Activated CD8-positive, alpha-beta memory T cell treated with anti-CD3 and anti-CD28 coated beads for 1 hour (primary cell): ENCODE results near the gene GIPR.
A peak's percentile ranks its signal among the peaks of the same experiment; 100 is the strongest.
"Not testable (repeated sequence)": the region's sequence is repeated elsewhere in the genome, so short reads cannot be mapped to it uniquely, and the experiment has no call there.

Experiments
- DNase-seq, 2 donors: peaks; one replicate each; pipeline ENCODE4 v3.0.0-alpha.2; 2020; ENCODE audit warnings: low read depth in 1 of 2; ENCODE audit errors: extremely low read depth in 1 of 2

Gene GIPR

DNA sequence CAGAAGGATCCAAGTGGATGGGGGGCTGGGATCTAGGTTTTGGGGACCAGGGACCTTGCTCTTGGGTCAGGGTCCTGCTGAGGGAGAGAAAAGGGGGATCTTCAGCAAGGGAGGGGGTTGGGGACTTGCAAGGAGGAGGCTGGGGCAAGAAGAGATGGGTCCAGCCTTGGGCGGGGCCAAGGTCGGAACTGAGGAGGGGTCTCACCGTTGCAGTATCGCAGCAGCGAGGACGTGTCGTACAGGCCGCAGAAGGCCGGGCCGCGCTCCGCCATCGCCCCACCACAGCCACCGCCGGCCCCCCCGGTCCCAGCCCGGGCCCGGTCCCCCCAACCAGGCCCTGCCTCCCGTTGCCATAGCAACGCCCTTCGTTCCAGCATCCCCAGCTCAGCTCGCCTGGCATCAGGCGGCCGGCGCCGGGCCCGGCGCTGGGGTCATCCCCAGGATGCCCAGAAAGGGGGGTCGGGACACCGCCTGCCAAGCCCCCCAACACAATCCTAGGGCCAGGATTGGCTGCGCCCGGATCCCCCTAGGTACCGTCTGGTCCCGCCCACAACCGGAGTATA lies 22.9 kb upstream of the GIPR start:
- no peak for DNase-seq

DNA sequence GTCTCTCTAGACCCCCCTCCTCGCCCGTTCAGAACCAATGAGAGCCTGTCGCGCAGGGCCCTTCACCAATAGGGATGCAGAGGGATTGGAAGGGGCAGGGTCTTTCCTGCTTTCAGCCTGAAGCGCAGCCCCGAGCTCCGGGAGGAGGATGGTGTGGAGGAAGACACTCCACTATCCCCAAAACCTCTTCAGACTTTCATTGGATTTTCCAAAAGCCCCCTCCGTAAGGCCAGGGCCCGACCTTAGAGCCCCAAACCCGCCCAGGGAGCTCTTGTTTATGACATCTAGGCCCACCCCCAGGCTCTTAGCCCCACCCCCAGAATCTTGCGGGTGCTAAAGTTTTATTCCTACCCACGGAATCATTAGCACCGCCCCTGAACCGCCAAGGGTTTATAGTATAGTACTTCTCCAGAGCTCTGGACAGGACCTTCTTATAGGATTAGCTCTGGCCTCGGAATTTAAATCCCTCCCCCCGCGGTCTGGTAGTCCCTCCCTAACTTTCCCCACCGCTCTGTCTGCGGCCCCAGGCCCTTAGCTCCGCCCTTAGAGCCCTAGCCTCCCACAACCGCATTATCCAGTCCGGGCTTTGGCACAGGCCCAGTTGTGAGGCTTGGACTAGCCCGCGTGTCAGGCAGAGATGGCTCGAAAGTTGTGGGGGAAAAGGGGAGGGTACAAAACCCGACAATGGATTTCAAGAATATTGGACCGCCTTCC lies 22.2 kb upstream of the GIPR start:
- peak in 1 of 2 donors; percentile 52 for DNase-seq

DNA sequence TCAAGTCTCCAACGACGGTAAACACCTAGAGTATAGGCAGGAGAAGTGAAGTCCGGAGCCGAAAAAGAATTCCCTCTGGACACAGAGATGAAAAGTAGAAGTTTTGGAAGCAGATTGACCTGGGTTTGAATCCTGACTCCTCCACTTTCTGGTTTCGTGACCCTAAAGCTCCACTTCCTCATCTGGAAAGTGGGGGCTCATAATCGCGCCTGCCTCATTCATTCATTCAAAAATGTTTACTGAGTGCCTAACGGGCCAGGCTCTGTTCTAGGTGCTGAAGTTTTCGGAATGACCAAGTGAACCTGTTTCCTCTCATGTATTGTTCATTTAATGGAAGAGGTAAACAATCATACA lies 21.7 kb upstream of the GIPR start:
- no peak for DNase-seq

DNA sequence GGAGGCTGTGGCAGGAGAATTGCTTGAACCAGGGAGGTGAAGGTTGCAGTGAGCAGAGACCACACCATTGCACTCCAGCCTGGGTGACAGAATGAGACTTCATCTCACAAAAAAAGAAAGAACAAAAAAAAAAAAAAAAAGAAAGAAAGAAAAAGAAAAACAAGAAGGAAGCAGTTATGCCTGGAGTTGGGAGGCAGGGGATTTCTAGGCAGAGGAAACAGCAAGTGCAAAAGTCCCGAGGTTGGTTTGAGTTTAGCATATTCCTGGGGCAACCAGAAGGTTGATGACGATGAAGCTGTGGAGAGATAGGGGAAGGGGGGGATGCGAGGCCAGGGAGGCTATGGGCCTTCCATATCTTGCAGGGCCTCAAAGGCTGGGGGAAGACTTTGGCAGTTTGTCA lies 17.3 kb upstream of the GIPR start:
- no peak for DNase-seq

DNA sequence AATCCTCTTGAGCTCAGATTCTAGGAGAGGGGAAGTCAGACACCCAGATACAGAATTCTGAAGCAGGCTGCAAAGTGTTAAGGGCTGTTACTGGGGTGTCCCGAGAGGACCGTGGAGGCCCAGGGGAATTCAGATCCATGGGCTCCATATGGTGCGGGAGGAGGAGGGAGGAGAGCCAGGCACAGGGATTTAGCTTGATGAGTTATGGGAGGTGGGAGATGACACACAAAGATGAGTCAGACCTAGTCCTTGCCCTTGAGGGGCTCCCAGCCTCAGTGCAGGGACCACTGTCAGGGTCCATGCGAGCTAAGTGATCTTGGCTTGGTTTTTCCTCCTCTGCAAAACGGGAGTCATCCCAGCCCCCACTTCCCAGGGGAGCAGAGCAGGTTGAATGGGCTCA lies 14.4 kb upstream of the GIPR start:
- DNase-seq, result no peak

DNA sequence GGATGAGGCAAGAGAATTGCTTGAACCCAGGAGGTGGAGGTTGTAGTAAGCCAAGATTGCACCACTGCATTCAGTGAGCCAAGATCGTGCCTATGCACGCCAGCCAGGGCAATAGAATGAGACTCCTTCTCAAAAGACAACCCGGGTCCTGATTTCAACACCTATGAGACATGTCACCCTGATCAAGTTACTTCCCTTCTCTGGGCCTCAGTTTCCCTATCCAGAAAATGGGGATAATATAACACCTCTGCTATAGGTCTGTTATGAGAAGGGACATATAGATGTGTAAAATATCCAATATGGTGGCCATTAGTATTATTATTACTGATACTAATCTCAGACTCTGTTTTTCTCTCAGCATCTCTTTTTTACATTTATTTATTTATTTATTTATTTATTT lies 12.9 kb upstream of the GIPR start:
- DNase-seq, result no peak

DNA sequence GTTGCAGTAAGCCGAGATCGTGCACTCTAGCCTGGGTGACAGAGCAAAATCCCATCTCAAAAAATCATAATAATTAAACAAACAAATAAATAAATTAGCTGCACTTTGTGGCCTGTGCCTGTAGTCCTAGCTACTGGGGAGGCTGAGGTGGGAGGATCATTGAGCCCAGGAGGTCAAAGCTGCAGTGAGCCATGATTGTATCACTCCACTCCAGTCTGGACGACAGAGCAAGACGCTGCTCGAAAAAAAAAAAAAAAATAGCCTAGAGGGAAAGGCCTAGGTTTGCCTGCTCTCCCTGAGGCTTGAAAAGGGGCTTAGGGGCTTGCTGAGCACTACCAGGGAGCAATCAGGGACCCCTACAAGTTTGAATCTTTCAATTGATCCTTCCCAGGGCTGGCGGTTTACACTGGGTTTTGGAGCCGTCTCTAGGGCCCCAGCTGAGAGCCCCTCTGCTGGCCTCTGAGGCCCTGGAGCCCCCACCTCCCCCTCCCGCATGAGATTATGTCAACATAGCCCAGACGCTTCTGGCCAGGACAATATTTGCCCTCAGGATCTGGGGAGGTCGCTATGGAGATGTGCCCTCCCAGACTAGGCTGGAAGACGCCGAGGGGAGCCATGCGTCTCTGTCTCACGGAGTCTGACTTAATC lies 10.4 kb upstream of the GIPR start:
- no peak for DNase-seq

DNA sequence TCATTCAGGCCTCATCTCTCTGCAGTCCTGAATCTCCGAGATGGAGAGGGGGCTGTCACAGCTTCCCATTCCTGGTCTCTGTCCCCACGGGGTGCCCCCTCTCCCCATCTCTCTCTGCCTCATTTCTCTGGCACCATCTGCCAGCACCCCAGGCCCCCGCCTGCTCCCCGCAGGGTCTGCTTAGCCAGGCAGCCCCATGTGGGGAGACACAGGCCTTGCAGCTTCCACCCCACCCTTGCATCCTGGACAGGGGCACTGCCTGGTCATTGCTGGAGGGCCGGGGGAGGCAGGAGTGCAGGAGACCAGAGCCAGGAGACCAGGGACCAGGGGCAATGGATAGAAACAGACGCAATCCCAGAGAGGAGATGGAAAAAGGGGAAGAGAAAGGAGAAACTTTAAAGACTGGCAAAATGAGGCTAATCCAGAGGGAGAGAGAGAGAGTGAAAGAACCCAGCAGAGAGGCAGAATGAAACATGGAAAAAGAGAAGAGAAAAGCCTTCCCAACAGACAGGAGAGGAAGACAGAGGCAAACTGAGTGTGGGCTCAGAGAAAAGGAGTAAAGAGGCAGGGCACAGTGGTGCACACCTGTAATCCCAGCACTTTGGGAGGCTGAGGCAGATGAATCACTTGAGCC lies 8.8 kb upstream of the GIPR start:
- DNase-seq, result no peak

DNA sequence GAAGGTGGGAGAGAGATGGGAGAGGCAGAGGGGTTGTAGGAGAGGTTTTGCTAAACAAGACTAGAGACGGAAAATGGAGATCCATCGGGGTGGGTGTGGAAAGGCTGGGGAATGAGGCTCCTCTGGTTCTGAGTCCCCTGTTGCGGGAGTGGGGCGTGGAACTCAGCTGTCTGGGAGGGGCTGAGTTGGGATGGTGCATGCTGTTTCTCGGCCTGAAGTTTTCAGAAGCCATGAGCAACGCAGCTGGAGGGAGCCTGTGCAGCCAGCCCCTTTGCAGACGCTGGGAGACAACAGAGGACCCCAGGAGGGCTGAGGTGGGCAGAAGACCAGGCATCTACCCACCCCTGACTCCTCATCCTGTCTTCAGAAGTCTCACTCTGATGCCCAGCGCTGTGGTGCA lies 7.4 kb upstream of the GIPR start:
- DNase-seq, result no peak

DNA sequence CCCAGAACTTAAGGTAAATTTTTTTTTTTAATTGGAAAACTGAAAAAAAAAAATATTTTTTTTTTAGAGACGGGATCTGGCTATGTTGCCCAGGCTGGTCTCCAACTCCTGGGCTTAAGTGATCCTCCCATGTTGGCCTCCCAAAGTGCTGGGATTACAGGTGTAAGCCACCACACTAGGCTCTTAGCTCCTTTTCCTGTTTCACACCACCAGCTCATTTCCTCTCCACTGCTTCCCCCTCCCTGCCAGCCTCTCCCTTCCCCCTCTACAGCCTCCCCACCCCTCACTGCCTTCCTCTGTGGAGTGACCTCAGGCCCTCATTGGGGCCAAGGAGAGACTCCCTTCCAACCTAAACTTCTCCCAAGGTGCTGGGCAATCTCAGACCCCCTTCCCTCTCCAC lies 4.2 kb upstream of the GIPR start:
- no peak for DNase-seq

DNA sequence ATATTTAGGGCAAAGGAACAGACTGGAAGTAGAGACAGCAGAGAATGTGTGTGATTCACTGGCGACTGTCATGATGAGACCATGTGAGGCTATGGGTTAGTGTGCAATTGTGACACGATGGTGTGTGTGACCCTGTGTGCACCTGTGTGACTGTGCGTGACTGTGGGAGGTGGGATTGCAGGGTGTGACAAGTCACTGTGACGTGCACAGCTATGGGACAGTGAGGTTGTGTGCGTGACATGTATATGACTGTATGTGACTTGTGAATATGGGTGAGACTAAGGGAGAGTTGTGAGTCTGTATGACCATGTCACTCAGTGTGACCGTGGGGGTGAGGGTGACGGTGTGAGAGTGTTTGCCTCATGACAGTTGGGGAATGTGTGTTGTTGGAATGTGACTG lies 3.4 kb upstream of the GIPR start:
- no peak for DNase-seq

DNA sequence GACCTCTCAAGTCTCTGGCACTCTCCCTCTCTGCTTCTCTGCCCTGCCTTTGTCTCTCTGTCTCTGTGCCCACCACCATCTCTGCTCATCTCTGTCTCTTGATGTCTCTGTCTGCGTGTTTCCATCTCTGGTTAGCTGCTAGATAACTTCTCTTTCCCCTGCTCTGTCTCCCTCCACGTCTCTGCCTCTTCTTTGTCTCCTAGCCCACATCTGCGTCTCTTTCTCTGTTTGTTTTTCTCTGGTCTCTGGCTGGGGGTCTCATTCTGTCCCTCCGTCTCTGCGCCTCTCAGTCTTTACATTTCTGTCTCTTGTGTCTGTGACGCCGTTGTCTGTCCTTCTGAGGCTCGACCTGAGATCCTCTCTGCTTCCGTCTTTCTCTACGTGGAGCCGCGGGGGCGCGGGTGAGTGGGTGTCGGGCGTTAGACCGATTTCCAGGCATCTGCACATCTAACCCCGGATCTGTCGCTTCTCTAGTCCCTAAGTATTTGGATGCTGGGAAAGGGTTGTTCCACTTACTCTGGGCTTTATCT lies 386 bp downstream of the GIPR start:
- no peak for DNase-seq

DNA sequence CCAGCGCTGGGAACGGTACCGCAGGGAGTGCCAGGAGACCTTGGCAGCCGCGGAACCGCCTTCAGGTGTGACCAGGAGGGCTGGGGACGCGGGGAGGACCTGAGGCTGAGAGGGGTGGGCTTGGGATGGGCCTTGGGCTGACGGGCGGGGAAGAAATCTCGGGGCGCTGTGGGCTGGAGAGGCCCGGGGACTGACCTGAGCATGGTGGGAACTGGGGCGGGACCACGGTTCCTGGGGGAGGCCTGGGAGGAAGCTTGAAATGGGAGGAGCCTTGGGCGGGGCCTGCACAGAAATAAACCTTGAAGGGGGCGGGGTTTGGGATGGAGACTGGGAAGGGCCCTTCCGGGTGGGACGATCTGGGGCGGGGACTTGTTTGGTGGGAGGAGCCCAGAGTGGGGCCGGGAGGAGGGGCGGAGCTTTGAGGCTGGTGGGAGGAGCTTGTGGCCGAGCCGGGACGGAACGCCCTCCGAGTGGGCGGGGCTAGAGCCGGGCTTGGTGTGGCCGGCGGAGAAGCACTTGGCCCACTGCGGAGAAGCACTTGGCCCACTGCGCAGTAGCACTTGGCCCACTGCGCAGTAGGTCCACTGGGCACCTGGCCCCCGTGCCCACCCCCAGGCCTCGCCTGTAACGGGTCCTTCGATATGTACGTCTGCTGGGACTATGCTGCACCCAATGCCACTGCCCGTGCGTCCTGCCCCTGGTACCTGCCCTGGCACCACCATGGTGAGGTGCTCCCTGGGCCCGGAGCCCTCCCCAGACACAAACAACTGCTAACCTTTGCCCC lies 2.8 kb downstream of the GIPR start:
- peak in 1 of 2 donors; percentile 37 for DNase-seq

DNA sequence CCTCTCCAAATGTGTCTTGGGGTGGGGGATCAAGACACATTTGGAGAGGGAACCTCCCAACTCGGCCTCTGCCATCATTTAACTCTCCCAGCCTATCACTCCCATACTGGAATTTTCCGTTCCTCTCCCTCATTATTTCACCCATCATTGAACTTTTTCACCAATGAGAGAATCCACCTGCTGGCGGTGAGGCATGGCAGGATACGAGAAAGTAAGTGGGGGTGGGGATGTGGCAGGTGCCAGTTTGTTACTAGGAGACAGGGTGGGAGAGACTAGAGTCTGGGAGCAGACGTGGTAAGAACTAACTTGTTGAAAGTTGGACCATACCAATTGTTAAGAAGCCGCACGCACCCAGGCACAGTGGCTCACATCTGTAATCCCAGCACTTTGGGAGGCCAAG lies 6.9 kb downstream of the GIPR start:
- no peak for DNase-seq

DNA sequence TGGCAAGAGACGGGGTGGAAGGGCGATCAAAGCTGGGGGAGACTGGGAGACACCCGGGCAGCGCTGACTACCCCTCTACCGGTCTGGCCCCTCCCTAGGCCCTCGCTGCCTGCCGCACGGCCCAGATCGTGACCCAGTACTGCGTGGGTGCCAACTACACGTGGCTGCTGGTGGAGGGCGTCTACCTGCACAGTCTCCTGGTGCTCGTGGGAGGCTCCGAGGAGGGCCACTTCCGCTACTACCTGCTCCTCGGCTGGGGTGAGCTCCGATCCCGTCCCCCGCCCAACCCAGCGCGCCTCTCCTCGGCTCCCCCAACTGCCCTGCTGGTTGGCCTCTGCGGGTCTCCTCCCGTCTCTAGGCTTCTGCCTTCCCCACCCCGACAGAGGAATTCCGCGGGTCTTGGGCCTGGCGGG lies 8.8 kb downstream of the GIPR start:
- peak in 1 of 2 donors; percentile 25 for DNase-seq

DNA sequence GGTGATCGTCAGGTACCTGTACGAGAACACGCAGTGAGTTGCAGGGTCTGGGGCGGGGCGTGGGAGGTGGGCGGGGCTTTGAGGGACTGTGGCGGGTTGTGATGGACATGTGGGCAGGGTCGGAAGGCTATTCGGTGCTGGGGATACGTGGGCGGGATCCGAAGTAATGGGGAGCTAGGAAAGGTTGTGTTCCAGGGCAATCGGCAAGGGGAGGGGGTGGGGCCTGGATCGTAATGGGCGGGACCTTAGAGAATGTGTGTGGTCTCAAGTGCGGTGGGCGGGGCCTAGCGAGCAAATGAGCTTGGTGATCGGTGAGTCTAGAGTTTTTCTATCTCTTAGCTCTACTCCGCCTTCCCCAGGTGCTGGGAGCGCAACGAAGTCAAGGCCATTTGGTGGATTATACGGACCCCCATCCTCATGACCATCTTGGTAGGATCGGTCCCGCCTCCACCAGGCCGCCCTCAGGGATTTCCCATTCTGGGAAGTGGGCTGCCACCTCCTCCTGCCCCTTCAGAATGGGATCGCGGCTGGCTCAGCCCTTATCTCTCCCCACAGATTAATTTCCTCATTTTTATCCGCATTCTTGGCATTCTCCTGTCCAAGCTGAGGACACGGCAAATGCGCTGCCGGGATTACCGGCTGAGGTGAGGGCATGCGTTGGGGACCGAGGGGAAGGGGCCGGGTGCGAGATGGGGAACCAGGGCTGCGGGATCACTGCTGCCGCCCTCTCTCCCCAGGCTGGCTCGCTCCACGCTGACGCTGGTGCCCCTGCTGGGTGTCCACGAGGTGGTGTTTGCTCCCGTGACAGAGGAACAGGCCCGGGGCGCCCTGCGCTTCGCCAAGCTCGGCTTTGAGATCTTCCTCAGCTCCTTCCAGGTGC lies 9.6 kb downstream of the GIPR start:
- peak; percentile 58 to 66 for DNase-seq

DNA sequence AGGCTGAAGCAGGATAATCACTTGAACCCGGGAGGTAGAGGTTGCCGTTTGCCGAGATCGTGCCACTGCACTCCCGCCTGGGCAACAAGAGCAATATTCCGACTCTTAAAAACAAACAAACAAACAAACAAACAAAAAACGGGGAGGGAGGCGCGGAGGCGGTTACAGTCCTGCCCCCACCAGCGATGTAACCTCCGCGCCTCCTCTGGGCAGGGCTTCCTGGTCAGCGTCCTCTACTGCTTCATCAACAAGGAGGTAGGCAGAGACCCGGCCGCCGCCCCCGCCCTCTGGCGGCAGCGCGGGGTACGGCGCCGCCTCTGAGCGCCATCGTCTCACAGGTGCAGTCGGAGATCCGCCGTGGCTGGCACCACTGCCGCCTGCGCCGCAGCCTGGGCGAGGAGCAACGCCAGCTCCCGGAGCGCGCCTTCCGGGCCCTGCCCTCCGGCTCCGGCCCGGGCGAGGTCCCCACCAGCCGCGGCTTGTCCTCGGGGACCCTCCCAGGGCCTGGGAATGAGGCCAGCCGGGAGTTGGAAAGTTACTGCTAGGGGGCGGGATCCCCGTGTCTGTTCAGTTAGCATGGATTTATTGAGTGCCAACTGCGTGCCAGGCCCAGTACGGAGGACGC lies 13.5 kb downstream of the GIPR start:
- DNase-seq, result peak in 1 of 2 donors; percentile 76

DNA sequence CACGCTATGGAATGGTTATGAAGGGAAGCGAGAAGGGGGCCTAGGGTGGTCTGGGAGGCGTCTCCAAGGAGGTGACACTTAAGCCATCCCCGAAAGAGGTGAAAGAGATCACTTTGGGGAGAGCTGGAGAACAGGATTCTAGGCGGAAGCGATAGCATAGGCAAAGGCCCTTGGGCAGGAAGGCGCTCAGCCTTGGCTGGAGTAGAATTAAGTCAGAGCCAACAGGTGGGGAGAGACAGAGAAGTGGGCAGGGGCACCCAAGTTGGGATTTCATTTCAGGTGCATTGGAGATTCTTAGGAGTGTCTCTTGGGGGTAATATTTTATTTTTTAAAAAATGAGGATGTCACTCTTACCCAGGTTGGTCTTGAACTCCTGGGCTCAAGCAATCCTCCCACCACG lies 14.1 kb downstream of the GIPR start:
- DNase-seq, result no peak

DNA sequence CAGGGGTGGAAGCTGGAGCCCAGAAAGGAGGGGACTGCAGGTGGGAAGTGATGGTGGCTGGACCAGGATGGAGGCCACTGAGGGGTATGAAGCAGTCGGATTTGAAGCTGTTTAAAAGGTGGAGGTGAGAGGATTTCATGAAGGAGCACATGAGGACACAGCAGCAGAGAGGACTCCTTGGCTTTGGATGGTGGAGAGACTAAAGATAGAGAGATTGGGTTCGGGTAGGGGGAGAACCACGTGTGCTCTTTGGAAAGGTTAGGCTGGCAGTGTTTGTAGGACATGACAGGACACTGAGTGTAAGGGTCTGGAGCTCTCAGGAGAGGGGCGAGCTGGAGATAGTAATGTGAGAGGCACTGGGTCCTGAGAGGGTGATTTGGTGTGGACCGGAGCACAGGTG lies 14.9 kb downstream of the GIPR start:
- DNase-seq, result no peak

DNA sequence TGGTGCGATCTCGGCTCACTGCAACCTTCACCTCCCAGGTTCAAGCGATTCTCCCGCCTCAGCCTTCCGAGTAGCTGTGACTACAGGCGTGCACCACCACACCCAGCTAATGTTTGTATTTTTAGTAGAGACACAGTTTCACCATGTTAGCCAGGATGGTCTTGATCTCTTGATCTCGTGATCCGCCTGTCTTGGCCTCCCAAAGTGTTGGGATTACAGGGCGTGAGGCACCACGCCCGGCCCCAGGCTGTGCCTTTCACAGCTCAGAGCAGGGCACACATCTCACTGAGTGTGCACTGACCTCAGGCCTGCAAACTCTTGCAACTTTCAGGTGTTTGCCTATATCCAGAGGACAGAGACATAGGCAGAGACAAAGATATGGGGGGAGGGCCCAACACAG lies 17.0 kb downstream of the GIPR start:
- DNase-seq, result not testable (repeated sequence)
